Measurements from ENCODE around the gene RSL1D1. TPM values are rescaled to one million over a fixed set of nuclear protein-coding genes. Genes with fewer than 3 reads are reported as not detected.

The RSL1D1 gene
- 386 and 432 TPM in 2 replicates for total RNA-seq (2014; rRNA removed; shearing (Covaris generic))
- polyA plus RNA-seq (2015; cell fraction: cytosol; rRNA removed): 174 and 218 TPM in 2 replicates
- 81.7 and 103 TPM in 2 replicates for polyA plus RNA-seq (2015; cell fraction: nucleus; rRNA removed)

- in situ Hi-C loops (cut with HindIII; ENCODE audit: low pct_unique_long_range_greater_than_20kb, low sequenced_read_pairs): no loop called here
- DNase-seq (ENCODE audit: low read depth, low spot score): peak; percentile 90
These were observed at the start of gene RSL1D1 for GRCh38 chr16:11851294-11852091. TSS of gene RSL1D1 (minus strand) at chr16:11851542. CDS start at chr16:11851512, 30 bp downstream.

- DNase-seq (ENCODE audit: low read depth, low spot score): no peak
- in situ Hi-C loops (cut with HindIII; ENCODE audit: low pct_unique_long_range_greater_than_20kb, low sequenced_read_pairs): no loop called here
These were observed 49.7 kb upstream of the RSL1D1 start for GRCh38 chr16:11901091-11901490.

GRCh38 chr16:11896486-11897176 lies 45.3 kb upstream of the RSL1D1 start:
- in situ Hi-C loops (cut with HindIII; ENCODE audit: low pct_unique_long_range_greater_than_20kb, low sequenced_read_pairs): no loop called here
- DNase-seq (ENCODE audit: low read depth, low spot score): no peak

GRCh38 chr16:11893571-11893970 lies 42.2 kb upstream of the RSL1D1 start:
- DNase-seq (ENCODE audit: low read depth, low spot score): no peak
- in situ Hi-C loops (cut with HindIII; ENCODE audit: low pct_unique_long_range_greater_than_20kb, low sequenced_read_pairs): no loop called here

- in situ Hi-C loops (cut with HindIII; ENCODE audit: low pct_unique_long_range_greater_than_20kb, low sequenced_read_pairs): no loop called here
- DNase-seq (ENCODE audit: low read depth, low spot score): no peak
These were observed 41.4 kb upstream of the RSL1D1 start for GRCh38 chr16:11892761-11893160.

- in situ Hi-C loops (cut with HindIII; ENCODE audit: low pct_unique_long_range_greater_than_20kb, low sequenced_read_pairs): no loop called here
- DNase-seq (ENCODE audit: low read depth, low spot score): no peak
These were observed 39.1 kb upstream of the RSL1D1 start for GRCh38 chr16:11890231-11890965.

- no peak for DNase-seq (ENCODE audit: low read depth, low spot score)
- in situ Hi-C loops (cut with HindIII; ENCODE audit: low pct_unique_long_range_greater_than_20kb, low sequenced_read_pairs): no loop called here
These were observed 35.5 kb upstream of the RSL1D1 start for GRCh38 chr16:11886881-11887280.

GRCh38 chr16:11884035-11884434 lies 32.7 kb upstream of the RSL1D1 start:
- in situ Hi-C loops (cut with HindIII; ENCODE audit: low pct_unique_long_range_greater_than_20kb, low sequenced_read_pairs): no loop called here
- no peak for DNase-seq (ENCODE audit: low read depth, low spot score)

- in situ Hi-C loops (cut with HindIII; ENCODE audit: low pct_unique_long_range_greater_than_20kb, low sequenced_read_pairs): no loop called here
- DNase-seq (ENCODE audit: low read depth, low spot score): no peak
These were observed 28.7 kb upstream of the RSL1D1 start for GRCh38 chr16:11880007-11880406.

- DNase-seq (ENCODE audit: low read depth, low spot score): no peak
- in situ Hi-C loops (cut with HindIII; ENCODE audit: low pct_unique_long_range_greater_than_20kb, low sequenced_read_pairs): no loop called here
These were observed 26.0 kb upstream of the RSL1D1 start for GRCh38 chr16:11877374-11877773.

- DNase-seq (ENCODE audit: low read depth, low spot score): no peak
- in situ Hi-C loops (cut with HindIII; ENCODE audit: low pct_unique_long_range_greater_than_20kb, low sequenced_read_pairs): no loop called here
These were observed 25.0 kb upstream of the RSL1D1 start for GRCh38 chr16:11876306-11876705.

- DNase-seq (ENCODE audit: low read depth, low spot score): no peak
- in situ Hi-C loops (cut with HindIII; ENCODE audit: low pct_unique_long_range_greater_than_20kb, low sequenced_read_pairs): no loop called here
These were observed 24.4 kb upstream of the RSL1D1 start for GRCh38 chr16:11875721-11876120.

- in situ Hi-C loops (cut with HindIII; ENCODE audit: low pct_unique_long_range_greater_than_20kb, low sequenced_read_pairs): no loop called here
- DNase-seq (ENCODE audit: low read depth, low spot score): peak; percentile 74
These were observed 19.9 kb upstream of the RSL1D1 start for GRCh38 chr16:11871193-11871592.

- in situ Hi-C loops (cut with HindIII; ENCODE audit: low pct_unique_long_range_greater_than_20kb, low sequenced_read_pairs): no loop called here
These were observed 19.1 kb upstream of the RSL1D1 start for GRCh38 chr16:11870399-11870798.

GRCh38 chr16:11869353-11870228 lies 18.2 kb upstream of the RSL1D1 start:
- in situ Hi-C loops (cut with HindIII; ENCODE audit: low pct_unique_long_range_greater_than_20kb, low sequenced_read_pairs): no loop called here
- DNase-seq (ENCODE audit: low read depth, low spot score): no peak

More at GRCh38 chr16:11870399-11870798, 19.1 kb upstream of the RSL1D1 start:
- DNase-seq (ENCODE audit: low read depth, low spot score): no peak

- in situ Hi-C loops (cut with HindIII; ENCODE audit: low pct_unique_long_range_greater_than_20kb, low sequenced_read_pairs): no loop called here
- DNase-seq (ENCODE audit: low read depth, low spot score): no peak
These were observed 17.2 kb upstream of the RSL1D1 start for GRCh38 chr16:11868412-11868980.

- in situ Hi-C loops (cut with HindIII; ENCODE audit: low pct_unique_long_range_greater_than_20kb, low sequenced_read_pairs): no loop called here
- no peak for DNase-seq (ENCODE audit: low read depth, low spot score)
These were observed 11.1 kb upstream of the RSL1D1 start for GRCh38 chr16:11862489-11862888.
